CD4-positive, alpha-beta T cell treated with Interferon gamma for 1 hour (primary cell): ENCODE measurements around the gene KDM2A.
A peak's percentile ranks its signal among the peaks of the same experiment; 100 is the strongest.

Experiments
- DNase-seq: peaks from one replicate; pipeline ENCODE4 v3.0.0-alpha.2; 2020

Gene KDM2A

DNA sequence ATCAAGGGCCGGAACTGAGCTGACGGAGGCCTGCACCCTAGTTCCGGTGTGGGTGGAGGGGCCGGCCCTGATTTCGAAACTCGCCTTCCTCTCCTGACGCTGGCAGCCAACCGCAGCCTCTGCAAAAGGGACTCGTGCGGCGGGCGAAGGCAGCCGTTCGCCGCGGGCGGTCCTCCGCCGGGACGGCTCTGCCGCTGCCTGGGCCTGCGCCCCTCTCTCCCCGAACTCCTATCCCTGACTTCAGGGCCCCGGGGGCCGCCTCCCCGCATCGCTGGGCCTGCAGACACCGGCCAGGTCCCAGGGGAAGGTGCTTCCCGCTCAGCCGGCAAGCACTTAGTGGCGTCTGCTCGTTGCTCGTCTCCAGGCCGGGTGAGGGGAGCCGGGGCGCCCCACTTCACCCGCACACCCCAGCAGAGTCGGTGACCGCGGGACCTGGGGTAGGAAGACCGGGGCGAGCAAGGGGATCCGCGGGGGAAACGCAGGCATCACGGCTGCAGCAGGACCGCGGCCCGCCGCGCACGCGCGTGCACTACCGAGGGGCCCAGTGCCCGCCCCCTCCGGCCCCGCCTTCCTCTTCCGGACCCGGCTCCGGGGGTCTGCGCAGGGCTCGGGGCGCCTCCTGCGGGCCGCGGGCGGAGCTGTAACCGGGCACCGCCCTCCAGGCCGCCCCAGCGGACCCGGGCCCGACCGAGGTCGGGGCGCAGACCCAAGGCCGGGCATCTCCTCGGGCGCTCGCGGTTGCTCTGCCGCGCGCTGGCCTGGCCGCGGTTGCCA lies 169.6 kb downstream of the KDM2A start:
- peak; percentile 90 for DNase-seq

DNA sequence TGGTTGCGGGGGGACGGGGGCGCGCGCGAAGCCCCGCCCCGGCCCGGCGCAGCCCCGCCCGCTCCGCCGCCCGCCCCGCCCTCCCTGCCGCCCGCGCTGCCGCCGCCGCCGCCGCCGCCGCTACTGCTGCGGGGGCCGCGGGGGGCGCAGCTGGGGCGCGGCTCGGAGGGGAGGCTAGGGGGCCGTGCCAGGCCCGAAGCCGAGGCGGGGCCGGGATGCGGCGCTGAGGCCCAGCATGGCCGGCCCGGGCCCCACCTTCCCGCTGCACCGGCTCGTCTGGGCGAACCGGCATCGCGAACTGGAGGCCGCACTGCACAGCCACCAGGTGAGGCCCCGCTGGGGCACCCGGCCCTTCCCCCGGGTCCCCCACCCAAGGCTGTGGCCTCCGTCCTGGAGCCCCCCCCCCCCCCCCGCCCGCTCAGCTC lies 170.2 kb downstream of the KDM2A start, which contains the start of gene ANKRD13D:
ANKRD13D (plus strand) TSS at position 78 of the 425 bp plus-strand sequence; CDS start at position 236, 158 bp downstream.
- DNase-seq, result no peak

DNA sequence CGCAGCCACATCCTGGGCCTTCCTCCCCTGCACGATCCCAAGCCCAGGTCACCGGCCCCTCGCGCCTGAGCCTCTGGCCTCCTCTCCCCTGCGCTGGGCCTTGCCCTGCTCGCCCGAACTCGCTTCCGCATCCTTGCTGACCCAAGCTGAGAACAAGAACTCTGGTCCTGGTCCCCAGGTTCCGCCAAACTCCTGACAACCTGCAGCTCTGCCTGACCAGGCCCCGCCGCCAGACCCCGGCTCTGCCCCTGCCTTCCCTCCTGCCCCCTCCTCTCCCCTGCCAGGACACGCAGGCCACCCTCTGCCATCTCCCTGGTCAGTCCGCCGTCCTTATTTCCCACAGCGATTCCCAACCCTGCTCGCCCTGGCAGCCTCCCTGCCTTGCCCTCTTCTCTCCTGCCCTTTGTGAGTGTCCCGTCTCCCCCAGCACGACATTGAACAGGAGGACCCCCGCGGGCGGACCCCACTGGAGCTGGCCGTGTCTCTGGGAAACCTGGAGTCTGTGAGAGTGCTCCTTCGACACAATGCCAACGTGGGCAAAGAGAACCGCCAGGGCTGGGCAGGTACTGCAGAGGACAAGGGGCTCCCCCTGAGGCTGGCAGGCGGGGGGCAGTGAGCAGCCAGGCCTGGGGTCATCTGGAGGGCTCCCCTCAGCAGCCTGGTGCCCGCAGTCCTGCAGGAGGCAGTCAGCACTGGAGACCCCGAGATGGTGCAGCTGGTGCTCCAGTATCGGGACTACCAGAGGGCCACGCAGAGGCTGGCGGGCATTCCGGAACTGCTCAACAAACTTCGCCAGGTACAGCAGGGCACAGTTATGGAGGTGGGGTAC lies 170.8 kb downstream of the KDM2A start:
- DNase-seq, result no peak

DNA sequence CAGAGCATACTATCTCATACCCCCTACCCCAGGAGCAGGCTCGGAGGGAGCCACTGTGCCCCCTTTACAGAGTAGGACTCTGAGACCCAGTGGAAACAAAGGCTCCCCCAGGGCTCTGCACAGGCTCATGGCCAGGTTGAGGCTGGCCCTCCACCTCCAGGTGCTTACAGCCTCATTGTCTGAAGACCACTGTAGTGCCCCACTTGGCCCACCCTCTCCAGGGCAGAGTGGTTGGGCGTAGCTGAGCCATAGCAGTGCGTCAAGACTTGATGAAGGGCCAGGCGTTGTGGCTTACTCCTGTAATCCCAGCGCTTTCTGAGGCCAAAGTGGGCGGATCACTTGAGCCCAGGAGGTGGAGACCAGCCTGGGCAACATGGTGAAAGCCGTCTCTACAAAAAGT lies 171.7 kb downstream of the KDM2A start:
- no peak for DNase-seq

DNA sequence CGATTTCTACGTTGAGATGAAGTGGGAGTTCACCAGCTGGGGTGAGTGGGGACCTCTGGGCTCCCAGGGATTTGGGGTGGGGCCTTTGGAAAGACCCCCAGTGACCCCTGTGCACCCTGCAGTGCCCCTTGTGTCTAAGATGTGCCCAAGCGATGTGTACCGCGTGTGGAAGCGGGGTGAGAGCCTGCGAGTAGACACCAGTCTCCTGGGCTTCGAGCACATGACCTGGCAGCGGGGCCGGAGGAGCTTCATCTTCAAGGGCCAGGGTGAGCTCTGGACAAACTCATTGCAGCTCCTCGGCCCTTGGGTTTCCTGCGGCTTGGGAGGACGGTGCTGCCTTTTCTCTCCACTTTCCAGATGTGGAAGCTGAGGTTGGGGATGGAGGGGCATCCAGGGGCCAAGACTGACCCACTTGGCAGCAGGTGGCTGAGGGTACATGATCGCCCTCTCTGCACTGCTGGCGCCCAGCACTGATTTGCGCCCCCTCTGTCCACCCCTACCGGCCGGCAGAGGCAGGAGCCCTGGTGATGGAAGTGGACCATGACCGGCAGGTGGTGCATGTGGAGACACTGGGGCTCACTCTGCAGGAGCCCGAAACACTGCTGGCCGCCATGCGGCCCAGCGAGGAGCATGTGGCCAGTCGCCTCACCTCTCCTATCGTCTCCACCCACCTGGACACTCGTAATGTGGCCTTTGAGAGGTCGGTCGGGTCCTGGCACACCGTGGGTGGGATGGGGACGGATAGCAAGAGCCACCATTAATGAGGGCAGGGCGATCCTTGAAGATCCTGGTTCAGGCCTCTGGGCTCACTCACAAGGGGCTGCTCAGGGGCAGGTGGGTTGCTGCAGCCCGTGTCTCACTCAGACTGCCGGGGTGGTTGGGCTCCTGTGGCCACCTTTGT lies 172.7 kb downstream of the KDM2A start:
- DNase-seq, result no peak

DNA sequence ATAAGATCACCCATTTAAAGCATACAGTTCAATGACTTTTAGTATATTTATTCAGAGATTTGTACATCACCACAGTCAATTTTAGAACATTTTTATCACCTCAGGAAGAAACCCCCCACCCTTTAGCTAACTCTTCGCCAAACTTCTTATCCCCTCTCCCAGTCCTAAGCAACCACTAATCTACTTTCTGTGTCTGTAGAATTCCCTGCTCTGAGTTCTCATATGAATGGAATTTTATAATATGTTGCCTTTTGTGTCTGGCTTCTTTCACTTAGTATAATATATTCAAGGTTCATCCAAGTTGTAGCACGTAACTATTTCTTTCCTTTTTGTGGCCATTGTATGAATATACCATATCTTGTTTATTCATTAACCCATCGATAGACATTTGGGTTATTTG lies 173.6 kb downstream of the KDM2A start:
- no peak for DNase-seq

DNA sequence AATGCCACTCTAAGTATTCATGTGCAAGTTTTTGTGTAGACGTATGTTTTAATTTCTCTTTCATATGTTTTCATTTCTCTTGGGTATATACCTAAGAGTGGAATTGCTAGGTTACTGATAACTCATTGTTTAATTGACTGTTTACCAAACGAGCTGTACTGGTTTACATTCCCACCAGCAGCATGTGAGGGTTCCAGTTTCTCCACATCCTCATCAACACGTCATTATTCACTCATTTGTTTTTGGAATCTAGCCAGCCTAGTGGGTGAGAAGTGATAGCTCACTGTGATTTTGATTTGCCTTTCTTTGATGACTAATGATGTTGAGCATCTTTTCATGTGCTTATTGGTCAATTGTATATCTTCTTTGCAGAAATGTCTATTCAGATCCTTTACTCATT lies 174.0 kb downstream of the KDM2A start:
- no peak for DNase-seq

DNA sequence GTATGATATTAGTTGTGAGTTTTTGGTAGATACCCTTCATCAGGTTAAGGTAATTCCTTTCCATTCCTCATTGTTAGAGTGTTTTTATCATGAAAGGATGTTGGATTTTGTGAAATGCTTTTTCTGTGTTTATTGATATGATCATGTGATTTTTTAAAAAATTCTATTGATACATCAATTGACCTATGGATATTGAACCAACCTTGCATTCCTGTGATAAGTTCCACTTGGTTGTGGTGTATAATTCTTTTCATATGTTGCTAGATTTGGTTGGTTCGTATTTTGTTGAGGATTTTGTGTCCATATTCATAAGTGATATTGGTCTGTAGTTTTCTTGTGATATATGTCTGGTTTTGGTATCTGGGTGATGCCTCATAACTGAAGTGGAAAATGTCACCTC lies 176.8 kb downstream of the KDM2A start:
- no peak for DNase-seq

DNA sequence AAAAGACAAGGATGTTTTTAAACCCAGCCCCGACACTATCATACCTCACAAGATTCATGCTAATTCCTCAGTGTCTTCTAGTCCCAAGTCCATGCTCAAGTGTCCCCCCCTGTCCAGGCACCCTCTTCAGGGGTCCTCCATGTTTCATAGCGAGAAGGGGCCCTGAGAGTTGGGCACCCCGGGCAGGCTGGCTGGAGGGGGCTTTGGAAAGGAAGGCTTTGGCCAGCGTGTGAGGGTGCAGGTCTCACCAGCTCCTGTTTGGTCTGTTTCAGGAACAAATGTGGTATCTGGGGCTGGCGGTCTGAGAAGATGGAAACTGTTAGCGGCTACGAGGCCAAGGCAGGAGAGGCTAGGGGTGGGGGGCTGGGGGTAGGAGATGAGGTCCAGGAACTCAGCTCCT lies 179.7 kb downstream of the KDM2A start:
- DNase-seq, result no peak

DNA sequence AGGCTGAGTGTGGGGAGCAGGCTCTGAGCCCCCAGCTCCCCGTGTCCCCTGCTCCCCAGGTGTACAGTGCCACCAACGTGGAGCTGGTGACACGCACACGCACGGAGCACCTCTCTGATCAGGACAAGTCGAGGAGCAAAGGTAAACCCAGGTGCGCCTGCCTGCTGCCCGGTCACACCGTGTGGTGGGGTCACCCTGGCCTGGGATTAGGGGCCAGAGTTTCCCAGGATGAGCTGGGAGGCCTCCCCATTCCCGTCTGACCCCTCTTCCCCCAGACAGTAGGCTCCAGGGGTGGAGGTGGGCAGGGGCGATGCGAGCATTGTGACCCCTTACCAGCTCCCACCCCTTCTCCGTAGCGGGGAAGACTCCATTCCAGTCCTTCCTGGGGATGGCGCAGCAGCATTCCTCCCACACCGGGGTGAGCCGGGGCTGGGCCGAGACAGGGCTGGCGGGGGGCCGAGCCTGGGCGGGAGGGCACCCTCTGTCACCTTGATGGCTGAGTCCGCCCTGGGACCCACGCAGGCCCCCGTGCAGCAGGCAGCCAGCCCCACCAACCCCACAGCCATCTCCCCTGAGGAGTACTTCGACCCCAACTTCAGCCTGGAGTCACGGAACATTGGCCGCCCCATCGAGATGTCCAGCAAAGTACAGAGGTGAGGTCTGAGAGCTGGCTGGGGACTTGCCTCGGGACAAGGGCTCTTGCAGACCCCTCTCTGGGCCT lies 180.6 kb downstream of the KDM2A start:
- DNase-seq, result no peak

DNA sequence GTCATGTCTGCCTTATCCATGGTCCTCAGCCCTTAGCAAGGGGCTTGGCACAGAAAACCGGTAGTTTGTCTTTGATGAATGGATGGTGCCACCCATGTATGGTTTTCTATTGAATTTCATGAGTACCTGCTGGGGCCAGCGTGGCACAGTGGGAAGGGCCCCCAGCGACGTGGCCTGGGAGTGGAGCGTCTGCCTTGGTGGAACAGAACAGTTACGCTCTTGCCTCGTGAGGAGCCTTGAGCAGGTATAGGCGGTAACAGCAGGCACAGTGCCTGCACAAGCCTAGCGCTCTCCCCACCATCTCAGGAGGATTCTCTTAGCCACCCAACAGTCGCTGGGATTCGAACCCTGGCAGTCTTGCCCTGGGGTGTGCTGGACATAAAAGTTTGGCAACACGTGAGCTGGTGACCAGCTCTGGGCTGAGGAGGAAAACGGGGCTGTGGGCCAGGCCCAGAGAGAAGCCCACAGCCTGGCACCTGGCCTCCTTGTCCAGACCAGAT lies 181.2 kb downstream of the KDM2A start:
- no peak for DNase-seq

DNA sequence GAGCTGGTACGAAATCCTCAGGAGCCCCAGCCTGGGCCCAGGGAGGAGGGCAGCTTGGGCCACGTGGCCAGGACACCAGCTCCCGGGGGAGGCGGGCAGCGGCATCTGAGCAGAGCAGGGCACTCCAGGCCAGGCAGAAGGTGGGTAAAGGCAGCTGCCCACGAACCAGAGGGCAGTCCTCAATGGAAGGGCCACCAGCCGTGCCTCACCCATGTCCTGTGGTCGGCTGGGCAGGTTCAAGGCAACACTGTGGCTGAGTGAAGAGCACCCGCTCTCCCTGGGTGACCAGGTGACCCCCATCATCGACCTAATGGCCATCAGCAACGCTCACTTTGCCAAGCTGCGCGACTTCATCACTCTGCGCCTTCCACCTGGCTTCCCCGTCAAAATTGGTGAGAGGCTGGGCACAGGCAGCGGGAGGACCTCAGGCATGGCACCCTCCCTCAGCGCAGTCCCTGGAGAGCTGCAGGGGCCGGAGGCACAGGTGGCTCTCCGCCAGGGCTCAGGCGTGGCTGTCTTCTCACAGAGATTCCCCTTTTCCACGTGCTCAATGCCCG lies 181.8 kb downstream of the KDM2A start:
- DNase-seq, result no peak

DNA sequence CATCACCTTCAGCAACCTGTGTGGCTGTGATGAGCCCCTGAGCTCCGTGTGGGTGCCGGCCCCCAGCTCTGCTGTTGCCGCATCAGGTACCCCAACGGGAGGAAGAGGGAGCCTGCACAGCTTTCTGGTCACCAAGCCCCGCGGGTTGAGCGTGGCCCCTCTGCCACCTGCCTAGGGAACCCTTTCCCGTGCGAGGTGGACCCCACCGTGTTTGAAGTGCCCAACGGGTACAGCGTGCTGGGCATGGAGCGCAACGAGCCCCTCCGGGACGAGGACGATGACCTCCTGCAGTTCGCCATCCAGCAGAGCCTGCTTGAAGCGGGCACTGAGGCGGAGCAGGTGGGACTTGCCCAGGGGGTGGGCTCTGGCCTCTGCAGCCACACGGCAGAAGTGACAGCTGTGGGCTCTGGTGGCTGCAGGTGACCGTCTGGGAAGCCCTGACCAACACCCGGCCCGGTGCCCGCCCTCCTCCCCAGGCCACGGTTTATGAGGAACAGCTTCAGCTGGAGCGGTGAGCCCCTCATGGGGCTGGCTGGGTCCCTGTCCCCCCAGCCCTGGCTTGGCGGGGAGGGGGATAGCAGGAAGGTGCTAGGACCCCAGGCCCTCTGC lies 182.4 kb downstream of the KDM2A start:
- DNase-seq, result no peak

DNA sequence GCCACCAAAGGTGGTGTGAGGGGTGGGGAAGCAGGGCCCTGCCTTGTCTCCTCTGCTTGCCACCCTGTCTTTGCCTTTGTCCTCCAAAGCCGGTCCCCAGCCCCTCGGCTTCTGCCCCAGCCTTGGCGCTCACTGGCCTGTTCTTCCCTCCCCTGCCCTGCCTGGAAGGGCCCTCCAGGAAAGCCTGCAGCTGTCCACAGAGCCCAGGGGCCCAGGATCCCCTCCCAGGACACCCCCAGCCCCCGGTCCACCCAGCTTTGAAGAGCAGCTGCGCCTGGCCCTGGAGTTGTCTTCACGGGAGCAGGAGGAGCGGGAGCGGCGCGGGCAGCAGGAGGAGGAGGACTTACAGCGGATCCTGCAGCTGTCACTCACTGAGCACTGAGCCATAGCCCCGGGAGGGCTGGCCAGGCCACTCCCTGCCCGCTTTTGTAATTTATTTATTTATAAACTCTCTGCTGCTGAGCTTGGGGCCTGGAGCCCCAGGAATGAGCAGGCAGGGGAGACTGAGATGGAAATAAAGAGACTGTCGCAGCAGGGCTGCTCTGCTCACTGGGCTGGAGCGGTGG lies 183.0 kb downstream of the KDM2A start:
- no peak for DNase-seq

DNA sequence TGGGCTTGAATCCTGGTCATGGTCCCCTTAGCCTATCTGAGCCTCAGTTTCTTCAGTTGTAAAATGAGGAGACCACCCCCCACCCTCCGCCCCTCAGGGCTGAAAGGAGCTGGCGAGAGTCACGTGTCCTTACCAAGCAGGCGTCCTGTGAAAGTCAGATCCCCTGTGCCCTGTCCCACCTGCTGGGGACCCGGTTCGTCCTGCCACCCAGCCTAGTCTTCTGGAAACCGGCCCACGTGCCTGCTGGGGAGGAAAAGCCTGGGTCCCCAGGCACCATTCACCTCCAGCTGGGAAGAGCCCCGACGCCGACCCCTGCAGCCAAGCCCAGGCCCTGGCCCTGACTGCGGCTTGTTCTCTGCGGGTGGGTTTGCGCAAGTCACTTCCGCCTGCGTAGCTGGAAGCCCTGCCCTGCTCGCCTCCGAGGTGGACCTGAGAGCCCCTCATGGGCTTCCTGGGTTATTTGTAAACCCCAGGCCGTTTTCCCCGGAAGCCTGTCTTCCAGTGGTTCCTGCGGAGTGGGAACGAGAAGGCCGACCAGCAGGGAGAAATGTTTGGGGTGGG lies 183.6 kb downstream of the KDM2A start:
- DNase-seq, result peak; percentile 26

DNA sequence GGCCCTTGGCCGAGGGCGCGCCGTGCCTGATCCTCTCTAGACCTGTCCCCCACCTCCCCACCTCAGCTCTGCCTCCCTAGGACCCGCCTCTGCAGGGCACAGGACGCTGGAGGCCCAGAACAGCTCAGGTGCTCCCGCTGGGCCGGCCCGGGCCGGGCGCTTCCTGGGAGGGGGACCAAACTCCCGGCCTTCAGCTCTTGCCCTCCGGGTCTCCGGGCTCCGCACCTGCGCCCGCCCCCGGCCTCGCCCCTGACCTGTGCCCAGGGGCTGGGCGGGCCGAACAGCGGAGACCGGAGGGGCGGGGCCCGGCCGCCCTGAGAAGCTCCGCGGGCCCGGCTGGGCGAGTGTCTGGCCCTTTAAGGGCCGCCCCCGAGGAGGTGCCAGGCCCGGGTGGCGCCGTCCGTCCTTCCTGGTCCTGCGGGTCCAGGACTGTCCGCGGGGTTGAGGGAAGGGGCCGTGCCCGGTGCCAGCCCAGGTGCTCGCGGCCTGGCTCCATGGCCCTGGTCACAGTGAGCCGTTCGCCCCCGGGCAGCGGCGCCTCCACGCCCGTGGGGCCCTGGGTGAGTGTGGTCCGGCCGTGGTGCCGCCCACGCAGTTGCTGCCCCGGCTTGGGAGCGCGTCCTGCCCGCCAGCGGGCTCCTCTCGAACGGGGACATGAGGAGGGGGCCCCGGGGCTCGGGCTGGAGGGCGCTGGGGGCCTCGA lies 184.2 kb downstream of the KDM2A start, which contains the start of gene SSH3:
SSH3 (plus strand) TSS at position 399 of the 703 bp plus-strand sequence; CDS start at position 495, 96 bp downstream.
- DNase-seq, result peak; percentile 37

DNA sequence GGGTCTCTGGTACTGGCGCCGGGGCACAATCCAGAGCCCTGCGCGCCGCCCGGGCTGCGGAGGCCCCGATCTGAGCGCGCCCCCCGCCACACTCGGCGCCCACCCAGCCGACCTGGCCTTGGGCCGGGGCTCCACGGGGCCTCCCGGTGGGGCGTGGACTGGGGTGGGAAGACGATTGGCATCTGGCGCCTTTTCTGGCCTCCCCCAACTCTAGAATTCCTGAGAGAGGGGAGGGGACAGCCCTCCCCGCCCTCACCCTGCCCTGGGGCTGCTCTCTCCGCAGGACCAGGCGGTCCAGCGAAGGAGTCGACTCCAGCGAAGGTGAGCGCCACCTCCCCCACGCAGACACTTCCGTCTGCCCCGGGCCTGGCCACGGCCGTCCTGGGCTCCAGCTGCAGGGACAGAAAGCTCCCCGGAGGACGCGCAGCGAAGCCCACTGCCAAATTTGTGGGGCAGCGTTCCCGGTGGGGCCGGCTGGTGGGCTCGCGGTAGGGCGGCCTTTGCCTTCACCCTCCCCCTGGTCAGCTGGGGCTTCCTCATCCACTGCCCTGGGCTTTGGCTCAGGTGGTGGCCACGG lies 184.9 kb downstream of the KDM2A start:
- DNase-seq, result no peak

DNA sequence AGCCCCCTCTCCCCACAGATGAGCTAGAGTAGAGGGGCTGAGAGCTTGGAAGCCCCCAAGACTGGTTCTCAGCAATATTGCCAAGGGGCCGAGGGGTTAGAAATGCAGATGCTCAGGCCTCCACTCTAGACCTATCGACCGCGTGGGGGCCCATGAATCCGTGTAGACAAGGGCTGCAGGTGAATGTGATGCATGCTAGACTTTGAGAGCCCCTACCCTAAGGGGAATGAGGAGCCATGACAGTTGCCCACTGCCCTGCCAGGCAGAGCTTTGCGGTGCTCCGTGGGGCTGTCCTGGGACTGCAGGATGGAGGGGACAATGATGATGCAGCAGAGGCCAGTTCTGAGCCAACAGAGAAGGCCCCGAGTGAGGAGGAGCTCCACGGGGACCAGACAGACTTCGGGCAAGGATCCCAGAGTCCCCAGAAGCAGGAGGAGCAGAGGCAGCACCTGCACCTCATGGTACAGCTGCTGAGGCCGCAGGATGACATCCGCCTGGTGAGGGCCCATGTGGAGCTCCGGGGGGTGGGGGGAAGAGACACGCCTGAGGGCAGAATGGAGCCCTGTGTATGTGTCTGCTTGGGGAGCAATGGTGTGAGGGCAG lies 185.5 kb downstream of the KDM2A start:
- no peak for DNase-seq
